COLO668 (cell line): ENCODE results near the gene MAP1B.
"Not testable (repeated sequence)": the region's sequence is repeated elsewhere in the genome, so short reads cannot be mapped to it uniquely, and the experiment has no call there.

ENCODE experiments used
- DNase-seq: peaks from one replicate; lab custom pipeline; 2025; ENCODE audit not compliant: unreplicated experiment; lab: John Stamatoyannopoulos, UW

The MAP1B gene

GRCh38 chr5:72107131-72107900 is at the start of gene MAP1B:
Gene MAP1B (plus strand): TSS chr5:72107475. CDS start chr5:72107532, 57 bp downstream.
- DNase-seq = peak; percentile 79

DNA sequence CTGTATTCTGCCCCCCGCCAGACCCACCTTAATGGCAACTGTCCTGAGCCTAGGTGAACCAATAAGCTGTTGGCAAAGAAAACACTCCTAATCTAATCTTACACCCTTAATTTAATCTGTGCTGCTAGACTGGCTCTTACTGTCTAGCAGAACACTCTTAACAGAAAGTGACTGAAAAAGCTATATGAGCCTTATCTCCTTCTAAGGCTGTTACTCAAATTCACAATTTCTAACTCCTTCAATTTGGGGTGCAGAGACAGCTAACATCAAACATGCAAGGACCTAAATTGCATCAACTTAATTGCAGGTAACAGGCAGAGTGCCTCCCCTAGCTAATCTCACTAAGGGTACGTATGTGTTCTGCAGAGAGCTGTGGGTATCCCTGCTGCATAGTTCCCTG is 49.5 kb upstream of the MAP1B start:
- DNase-seq = no peak

DNA sequence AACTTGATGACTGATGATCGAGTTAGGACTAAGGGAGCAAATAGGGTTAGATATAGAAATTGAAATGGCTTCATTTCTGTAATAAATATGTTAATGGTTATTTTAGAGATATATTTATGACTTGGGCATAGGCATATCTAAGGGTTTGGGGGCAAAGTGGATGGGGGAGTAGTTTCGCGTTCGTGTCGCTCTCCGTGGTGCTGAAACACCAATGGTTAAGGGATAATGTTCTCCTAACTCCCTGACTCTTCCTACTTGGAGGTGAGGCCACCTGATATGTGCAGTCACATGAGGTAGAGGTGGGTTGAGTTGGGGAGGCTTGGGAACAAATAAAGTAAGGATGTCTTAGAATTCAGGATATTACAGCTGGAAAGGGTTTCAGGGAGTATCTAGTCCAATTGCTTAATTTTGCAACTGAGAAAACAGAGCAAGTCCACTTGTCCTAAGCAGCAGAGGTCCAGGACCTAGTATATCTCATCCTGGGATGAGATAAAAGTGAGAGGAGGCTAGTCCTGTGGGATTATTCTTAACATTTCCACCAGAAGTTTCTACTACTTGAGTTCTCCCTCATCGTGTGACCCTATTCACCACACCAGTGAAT is 44.0 kb upstream of the MAP1B start:
- no peak for DNase-seq

DNA sequence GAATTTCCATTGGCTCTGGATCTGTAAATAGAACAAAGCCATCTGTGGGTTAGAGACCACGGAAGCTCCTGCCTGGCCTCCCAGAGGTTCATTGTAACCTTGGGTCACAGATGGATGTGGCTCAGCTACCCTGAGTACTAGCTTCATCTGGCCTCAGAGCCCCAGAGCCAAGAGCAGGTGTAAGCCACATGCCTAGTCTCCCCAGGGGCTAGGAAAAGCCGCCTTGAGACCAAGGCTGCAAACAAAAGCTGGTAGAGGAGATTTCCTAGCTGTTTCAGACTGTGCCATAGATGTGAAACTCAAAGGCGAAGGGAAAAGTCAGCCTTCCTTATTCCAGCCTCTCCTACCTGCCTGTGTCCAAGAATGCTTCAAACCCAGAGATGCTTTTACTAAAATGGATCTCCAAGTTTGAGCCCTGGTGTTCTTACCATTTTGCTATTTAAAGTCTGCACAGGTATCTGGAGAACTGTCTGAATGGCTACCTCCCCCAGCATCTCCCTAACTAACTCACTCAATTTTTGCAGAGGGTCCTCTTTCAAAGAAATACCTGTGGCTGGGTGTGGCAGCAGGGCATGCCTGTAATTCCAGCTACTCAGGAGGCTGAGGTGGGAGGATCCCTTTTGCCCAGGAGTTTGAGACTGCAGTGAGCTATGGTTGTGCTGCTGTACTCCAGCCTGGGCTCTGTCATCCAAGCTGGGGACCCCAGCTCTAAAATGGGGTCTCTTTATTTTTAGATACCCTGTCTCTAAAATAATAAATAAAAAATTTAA is 42.3 kb upstream of the MAP1B start:
- DNase-seq = no peak

DNA sequence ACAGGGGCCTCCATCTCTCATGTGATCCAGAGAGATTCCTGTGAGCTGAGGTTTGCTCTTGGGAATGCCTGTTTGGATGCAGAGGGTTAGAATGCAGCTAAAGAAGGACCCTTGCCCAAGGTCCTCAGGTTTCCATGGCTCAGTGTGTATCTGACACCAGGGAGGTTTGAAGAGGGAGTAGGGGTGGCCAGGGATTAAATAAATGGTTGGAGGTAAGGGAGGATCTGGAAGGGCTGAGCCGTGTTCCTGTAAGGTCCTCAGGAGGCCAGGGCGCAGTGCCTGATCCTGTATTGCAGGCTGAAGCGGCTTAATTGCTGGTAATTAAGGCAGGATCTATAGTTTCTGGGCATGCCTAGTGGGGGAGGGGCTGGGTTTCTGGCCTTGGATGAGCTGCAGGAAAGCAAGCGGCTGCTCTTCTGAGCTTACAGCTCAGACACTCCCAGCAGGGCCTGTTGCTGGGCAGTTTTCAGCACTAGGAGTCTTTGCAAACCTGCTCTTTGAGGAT is 41.5 kb upstream of the MAP1B start:
- DNase-seq = no peak

DNA sequence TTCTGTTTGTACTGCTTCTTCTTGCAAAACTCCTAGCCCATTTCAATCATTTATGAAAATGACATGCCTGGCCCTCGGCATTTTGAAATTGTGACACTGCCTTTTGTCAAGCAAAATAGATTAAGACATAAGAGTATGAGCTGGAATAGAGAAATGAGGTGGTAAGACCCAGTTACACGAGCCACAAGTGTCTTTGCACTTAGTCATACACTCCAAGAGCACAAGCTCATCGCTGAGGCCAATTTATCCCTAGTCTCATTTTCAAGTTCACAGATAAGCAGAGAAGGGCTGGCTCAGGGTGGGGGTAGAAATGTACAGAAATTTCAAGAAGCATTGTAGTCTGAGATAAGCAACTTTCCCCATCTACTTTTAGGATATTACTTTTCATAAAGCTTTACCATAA is 40.6 kb upstream of the MAP1B start:
- no peak for DNase-seq

- DNase-seq = no peak
Measured at GRCh38 chr5:72067682-72068470, 39.4 kb upstream of the MAP1B start.

GRCh38 chr5:72070529-72070928 is 36.7 kb upstream of the MAP1B start:
- DNase-seq = no peak

DNA sequence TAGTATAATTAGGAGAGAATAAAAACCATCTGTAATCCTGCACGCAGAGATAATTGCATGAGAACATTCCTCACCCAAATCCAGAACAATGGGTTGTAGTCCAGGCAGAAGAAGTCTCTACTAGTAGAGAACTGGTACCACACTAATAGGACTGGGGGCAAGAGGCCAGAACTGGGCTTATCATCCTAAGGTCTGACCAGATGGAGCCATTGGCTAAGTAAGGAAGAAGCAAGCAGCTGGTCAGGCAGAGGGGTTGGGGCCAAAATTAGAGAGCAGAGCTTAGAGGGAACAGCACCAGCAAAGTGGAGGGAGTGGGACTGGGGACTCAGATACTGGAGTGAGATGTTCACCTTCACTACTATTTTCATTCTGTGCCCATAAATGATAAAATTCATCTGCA is 35.4 kb upstream of the MAP1B start:
- DNase-seq = no peak

GRCh38 chr5:72074251-72074650 is 33.0 kb upstream of the MAP1B start:
- peak; percentile 69 for DNase-seq

DNA sequence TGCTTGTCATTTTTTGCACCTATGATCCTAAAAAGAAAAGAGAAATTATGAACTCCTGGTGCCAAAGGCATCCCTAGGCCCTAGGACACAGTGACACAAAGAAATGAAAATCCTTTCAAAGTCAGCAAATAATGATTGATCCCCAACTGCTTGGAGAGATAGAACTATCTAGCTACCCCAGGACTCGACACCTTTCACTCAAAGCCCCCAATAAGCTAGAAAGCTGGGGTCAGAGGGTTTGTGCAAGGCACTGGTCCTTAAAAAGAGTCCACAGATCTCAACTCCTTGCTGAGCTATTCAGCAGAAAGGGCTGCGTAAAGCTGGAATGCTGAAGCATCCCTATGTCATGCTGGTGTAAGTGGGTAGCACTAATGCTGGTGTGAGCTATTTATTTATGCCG is 31.8 kb upstream of the MAP1B start:
- no peak for DNase-seq

- DNase-seq = no peak
Measured at GRCh38 chr5:72076621-72077300, 30.5 kb upstream of the MAP1B start.

DNA sequence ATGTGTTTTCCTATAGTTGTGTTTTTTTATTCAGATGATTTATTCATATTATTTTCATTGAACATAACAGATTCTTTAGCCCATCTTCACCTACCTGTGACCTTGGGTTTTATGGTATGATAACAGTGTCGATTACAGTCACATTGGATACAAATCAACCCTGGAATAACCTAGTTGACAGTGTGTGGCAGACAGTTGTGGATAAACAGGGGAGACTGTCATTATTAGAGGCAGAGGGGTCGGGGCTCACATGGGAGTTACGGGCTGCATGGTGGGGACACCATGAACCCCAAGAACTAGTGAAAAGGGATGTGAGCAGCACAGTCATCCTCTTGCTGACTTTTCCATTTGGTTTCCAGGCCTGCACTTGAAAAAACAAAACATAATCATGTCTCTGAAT is 29.9 kb upstream of the MAP1B start:
- DNase-seq = no peak

GRCh38 chr5:72079288-72079687 is 28.0 kb upstream of the MAP1B start:
- DNase-seq = no peak

- DNase-seq = no peak
Measured at GRCh38 chr5:72082048-72082447, 25.2 kb upstream of the MAP1B start.

DNA sequence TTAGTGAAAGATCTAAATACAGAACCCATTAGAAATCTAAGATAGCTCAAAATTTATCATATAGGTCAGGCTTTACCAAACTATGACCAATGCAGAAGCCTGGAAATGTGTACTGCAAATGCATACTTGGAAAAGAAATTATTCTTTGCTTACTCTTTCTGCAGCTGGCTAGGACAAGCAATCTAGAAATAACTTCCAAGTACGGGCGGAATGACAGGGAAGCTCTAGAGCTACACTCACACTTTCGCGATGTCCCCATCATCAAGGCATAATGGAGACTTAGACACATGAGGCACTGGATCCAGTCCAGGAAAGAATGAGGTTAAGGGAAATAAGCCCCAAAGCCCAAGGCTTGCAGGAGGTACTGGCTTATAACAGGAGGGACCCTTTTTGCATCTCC is 22.4 kb upstream of the MAP1B start:
- DNase-seq = no peak

GRCh38 chr5:72085319-72085718 is 22.0 kb upstream of the MAP1B start:
- DNase-seq = no peak

- DNase-seq = not testable (repeated sequence)
Measured at GRCh38 chr5:72089713-72090112, 17.6 kb upstream of the MAP1B start.

- DNase-seq = no peak
Measured at GRCh38 chr5:72092074-72092473, 15.2 kb upstream of the MAP1B start.

- DNase-seq = no peak
Measured at GRCh38 chr5:72093217-72093616, 14.1 kb upstream of the MAP1B start.

DNA sequence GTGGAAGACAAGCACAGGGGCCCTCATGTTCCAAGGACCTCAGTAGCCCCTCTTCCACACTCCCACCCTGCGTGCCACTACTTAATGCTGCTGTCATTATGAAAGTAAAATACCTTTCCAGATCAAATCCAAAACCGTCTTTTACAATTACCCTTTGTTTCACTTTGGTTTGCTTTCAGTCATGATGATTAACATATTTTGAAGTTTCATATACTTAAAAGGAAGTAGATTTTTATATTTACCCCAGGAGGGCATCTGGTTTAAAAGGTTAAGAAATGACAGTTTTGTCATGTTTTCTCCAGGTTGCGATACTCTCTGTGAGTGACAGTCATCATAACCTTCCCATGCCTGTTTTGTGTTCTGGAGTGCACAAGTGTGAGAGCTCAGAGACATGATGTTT is 13.5 kb upstream of the MAP1B start:
- DNase-seq = no peak
